ENCODE measurements around the gene SLC47A2.

GRCh38 chr17:19757536-19758180, 41.3 kb upstream of the SLC47A2 start:
- TF ChIP-seq POLR2AphosphoS5 (IDR thresholded peaks at IDR 0.05) (no peak), CTCF (IDR thresholded peaks at IDR 0.05) (no peak), POLR2A (IDR thresholded peaks at IDR 0.05) (no peak)
